Dermis blood vessel endothelial cell (primary cell): ENCODE data around the gene COX7B2. TPM values are rescaled to one million over a fixed set of nuclear protein-coding genes. Genes with fewer than 3 reads are reported as not detected.

Source experiments
- total RNA-seq: library from RNA; depleted of rRNA; stranded (reverse); fragments of >200 nt; gene quantifications from 2 replicates; pipeline ENCODE4 v1.2.3, GENCODE V29; 2014

COX7B2 gene
- total RNA-seq, 1 donor from 2014 or later: not detected

Other genes with a start within 250 kb of the COX7B2 start
- not detected in 2 replicates for gene GABRA4, start 84.3 kb upstream of the COX7B2 start, total RNA-seq
- gene GABRB1, start 122.3 kb upstream of the COX7B2 start, total RNA-seq: not detected in 2 replicates